Left lung (tissue), 10 donors: Measurements from ENCODE around the gene ASTN1. TPM values are rescaled to one million over a fixed set of nuclear protein-coding genes. Genes with fewer than 3 reads are reported as not detected.

Source experiments
- ATAC-seq: fragments of 200-7000 bp; cut with Tn5 transposase; one replicate; pipeline ENCODE4 v1.9.1; 2020; ENCODE audit warnings: moderate library complexity
- DNase-seq, 4 donors: peaks; one replicate each; pipeline ENCODE4 v3.0.0-alpha.2; 2013 to 2020
- H3K27ac ChIP-seq, 2 donors: fragments of 200-600 bp; sonication (generic) in 1 of 2; one replicate each; pipeline versions ENCODE4 v1.5.0 to v1.8.0; 2020 to 2021
- H3K27me3 ChIP-seq, 2 donors: fragments of 200-600 bp; sonication (generic) in 1 of 2; one replicate each; pipeline versions ENCODE4 v1.5.0 to v1.8.0; 2020 to 2021
- H3K36me3 ChIP-seq, 2 donors: fragments of 200-600 bp; sonication (generic) in 1 of 2; one replicate each; pipeline versions ENCODE4 v1.5.0 to v1.8.0; 2020 to 2021
- H3K4me1 ChIP-seq, 2 donors: fragments of 200-600 bp; one replicate each; pipeline ENCODE4 v1.8.0; 2021
- H3K4me3 ChIP-seq, 2 donors: fragments of 200-600 bp; sonication (generic) in 1 of 2; one replicate each; pipeline versions ENCODE4 v1.5.0 to v1.8.0; 2020 to 2021; ENCODE audit warnings: mild to moderate bottlenecking in 1 of 2
- H3K9me3 ChIP-seq, 2 donors: fragments of 200-600 bp; sonication (generic) in 1 of 2; one replicate each; pipeline versions ENCODE4 v1.5.0 to v1.8.0; 2020 to 2021
- CTCF ChIP-seq, 2 donors: fragments of 200-600 bp; sonication (generic) in 1 of 2; IDR thresholded peaks; one replicate each; pipeline versions ENCODE4 v1.5.0 to v1.8.0; 2021; ENCODE audit warnings: antibody characterized with exemption in 2 of 2
- intact Hi-C, 2 donors: fragments of 100-400 bp; cut with DNase I; formaldehyde crosslinking; loops; one replicate each; pipeline versions ENCODE4 v1.11.2 to v1.14.2; 2022
- polyA plus RNA-seq, 6 donors: library from polyadenylated mRNA; unstranded; fragments of 120-200 nt; gene quantifications; one replicate each; pipeline ENCODE4 v1.2.1, GENCODE V29; 2013; ENCODE audit not compliant: insufficient read length in 6 of 6
- total RNA-seq, 2 donors: library from RNA; stranded (reverse); fragmentation: NEBNext Ultra II Directional; extraction: Animal tissue kit (Norgen Biotek cat#: 25700); gene quantifications; one replicate each; pipeline ENCODE4 v1.2.1, GENCODE V29; 2021
- donor health status: DM: no; HTN: yes; CAD: no.
- donor health status: DM: no; HTN: no; CAD: no.

Gene ASTN1
- total and polyA plus RNA-seq, 8 donors: 0.10 to 3.1 (median 2.2) TPM

DNA sequence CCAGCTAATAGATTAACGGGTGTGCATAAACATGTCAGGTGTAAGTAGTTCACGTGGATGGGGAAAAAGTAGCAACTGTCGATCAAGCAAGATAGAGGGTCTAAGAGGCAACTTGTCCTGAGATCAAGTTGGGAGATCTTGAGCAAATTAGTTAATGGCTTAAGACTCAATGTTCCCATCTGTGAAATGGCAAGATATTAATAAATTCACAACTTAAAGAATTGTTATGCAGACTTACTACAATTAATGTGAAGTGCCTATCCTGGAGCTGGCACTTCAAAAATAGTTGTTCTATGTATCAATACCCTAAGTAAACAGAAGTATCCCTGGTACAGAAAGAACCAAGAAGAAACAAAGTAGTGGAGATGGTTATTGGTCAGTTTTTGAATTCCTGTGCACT is 312.4 kb downstream of the ASTN1 start:
- no peak overlapping the region for H3K27ac ChIP-seq
- no peak overlapping the region for H3K4me3 ChIP-seq
- DNase-seq (no peak), ATAC-seq (no peak)
- no peaks in the 10 kb centered on the region for H3K27me3 ChIP-seq
- no peaks in the 10 kb centered on the region for H3K4me1 ChIP-seq
- no peaks in the 10 kb centered on the region for H3K9me3 ChIP-seq
- intact Hi-C loops: no loop called here
- no peaks in the 10 kb centered on the region for H3K36me3 ChIP-seq
- no peak for TF ChIP-seq CTCF (IDR thresholded peaks at IDR 0.05)

- DNase-seq: no peak
- intact Hi-C loops: no loop called here
- no peak overlapping the region for H3K4me3 ChIP-seq
- no peaks in the 10 kb centered on the region for H3K4me1 ChIP-seq
- H3K9me3 ChIP-seq: no peaks in the 10 kb centered on the region
- ATAC-seq: no peak
- H3K27me3 ChIP-seq: no peaks in the 10 kb centered on the region
- no peaks in the 10 kb centered on the region for H3K36me3 ChIP-seq
- H3K27ac ChIP-seq: no peak overlapping the region
- TF ChIP-seq CTCF (IDR thresholded peaks at IDR 0.05): no peak
Observed at GRCh38 chr1:176850871-176851270, 313.6 kb downstream of the ASTN1 start.

- no peak for TF ChIP-seq CTCF (IDR thresholded peaks at IDR 0.05)
- Histone ChIP-seq H3K36me3 (no peaks in the 10 kb centered on the region), H3K9me3 (no peaks in the 10 kb centered on the region), H3K27ac (no peak overlapping the region), H3K4me1 (no peaks in the 10 kb centered on the region), H3K4me3 (no peak overlapping the region), H3K27me3 (no peaks in the 10 kb centered on the region)
- DNase-seq (no peak), ATAC-seq (no peak)
- intact Hi-C loops: loop anchor here in 1 of 2 donors (10.0 kb wide), 2 partner anchors 294 to 474 kb away; no protein-coding TSS in a partner anchor
Observed at GRCh38 chr1:176849281-176849680, 315.2 kb downstream of the ASTN1 start.

DNA sequence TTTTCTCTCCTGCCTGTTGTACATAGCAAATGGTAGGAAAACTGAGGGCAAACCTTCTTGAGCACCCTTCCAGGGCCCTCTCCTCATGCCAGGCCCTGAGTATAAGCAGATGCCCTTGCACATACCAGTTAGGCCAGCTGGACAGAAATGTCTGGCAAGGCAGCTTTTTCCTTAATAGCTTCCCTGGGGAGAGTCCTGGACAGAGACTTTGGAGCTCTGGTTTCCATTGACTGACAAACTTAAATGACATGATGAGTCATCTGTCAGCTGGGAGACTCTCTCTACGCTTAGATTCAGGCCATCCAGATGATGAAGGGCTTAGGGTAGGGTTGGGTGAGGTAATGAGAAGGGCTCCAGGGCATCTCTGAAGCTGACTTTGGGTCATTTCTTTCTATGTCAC is 317.5 kb downstream of the ASTN1 start:
- H3K27ac ChIP-seq: no peak overlapping the region

More for the DNA sequence above, 317.5 kb downstream of the ASTN1 start:
- intact Hi-C loops: loop anchor here in 1 of 2 donors (10.0 kb wide), 2 partner anchors 292 to 472 kb away; no protein-coding TSS in a partner anchor
- no peak overlapping the region for H3K4me3 ChIP-seq
- H3K27me3 ChIP-seq: no peaks in the 10 kb centered on the region
- TF ChIP-seq CTCF (IDR thresholded peaks at IDR 0.05): no peak
- no peak for ATAC-seq
- no peaks in the 10 kb centered on the region for H3K36me3 ChIP-seq
- H3K4me1 ChIP-seq: no peaks in the 10 kb centered on the region
- no peak for DNase-seq
- no peaks in the 10 kb centered on the region for H3K9me3 ChIP-seq
